ENCODE measurements around the gene H6PD. TPM values are rescaled to one million over a fixed set of nuclear protein-coding genes. Genes with fewer than 3 reads are reported as not detected.

The H6PD gene
- total RNA-seq, 1 donor from 2014 or later = 36.2 TPM

GRCh38 chr1:9281908-9282695 lies 47.5 kb downstream of the H6PD start:
- Mint-ChIP-seq H3K4me3 (ENCODE audit: low read depth) (no peak overlapping the region), H3K27me3 (peaks cover 5% of the 10 kb centered on the region), H3K9me3 (ENCODE audit: low read depth) (peaks cover 9% of the 10 kb centered on the region), H3K27ac (no peak overlapping the region), H3K4me1 (ENCODE audit: low read depth) (peaks cover 15% of the 10 kb centered on the region), H3K36me3 (ENCODE audit: insufficient read depth) (peaks cover 1% of the 10 kb centered on the region)
- no peak for TF ChIP-seq CTCF (IDR thresholded peaks at IDR 0.05; ENCODE audit: unreplicated experiment)
- no peak for DNase-seq (ENCODE audit: low spot score, unreplicated experiment)

- DNase-seq (ENCODE audit: low spot score, unreplicated experiment) = no peak
- peaks cover 9% of the 10 kb centered on the region for H3K9me3 Mint-ChIP-seq (ENCODE audit: low read depth)
- no peak for TF ChIP-seq CTCF (IDR thresholded peaks at IDR 0.05; ENCODE audit: unreplicated experiment)
- H3K27me3 Mint-ChIP-seq = peaks cover 5% of the 10 kb centered on the region
- no peak overlapping the region for H3K27ac Mint-ChIP-seq
- H3K4me3 Mint-ChIP-seq (ENCODE audit: low read depth) = no peak overlapping the region
- peaks cover 15% of the 10 kb centered on the region for H3K4me1 Mint-ChIP-seq (ENCODE audit: low read depth)
- H3K36me3 Mint-ChIP-seq (ENCODE audit: insufficient read depth) = peaks cover 1% of the 10 kb centered on the region
Observed at GRCh38 chr1:9282696-9282955, 48.1 kb downstream of the H6PD start.

GRCh38 chr1:9284061-9284460 lies 49.5 kb downstream of the H6PD start:
- H3K27me3 Mint-ChIP-seq = peaks cover 5% of the 10 kb centered on the region
- TF ChIP-seq CTCF (IDR thresholded peaks at IDR 0.05; ENCODE audit: unreplicated experiment) = no peak
- no peak overlapping the region for H3K27ac Mint-ChIP-seq
- peaks cover 13% of the 10 kb centered on the region for H3K9me3 Mint-ChIP-seq (ENCODE audit: low read depth)
- no peak overlapping the region for H3K4me3 Mint-ChIP-seq (ENCODE audit: low read depth)
- peaks cover 3% of the 10 kb centered on the region for H3K36me3 Mint-ChIP-seq (ENCODE audit: insufficient read depth)
- DNase-seq (ENCODE audit: low spot score, unreplicated experiment) = no peak
- peaks cover 11% of the 10 kb centered on the region for H3K4me1 Mint-ChIP-seq (ENCODE audit: low read depth)

GRCh38 chr1:9286556-9286955 lies 52.0 kb downstream of the H6PD start:
- Mint-ChIP-seq H3K27ac (no peak overlapping the region), H3K9me3 (ENCODE audit: low read depth) (peaks cover 14% of the 10 kb centered on the region), H3K4me3 (ENCODE audit: low read depth) (no peak overlapping the region), H3K36me3 (ENCODE audit: insufficient read depth) (peaks cover 3% of the 10 kb centered on the region), H3K27me3 (peaks cover 3% of the 10 kb centered on the region), H3K4me1 (ENCODE audit: low read depth) (no peaks in the 10 kb centered on the region)
- TF ChIP-seq CTCF (IDR thresholded peaks at IDR 0.05; ENCODE audit: unreplicated experiment) = no peak
- no peak for DNase-seq (ENCODE audit: low spot score, unreplicated experiment)

- H3K4me1 Mint-ChIP-seq (ENCODE audit: low read depth) = no peaks in the 10 kb centered on the region
- H3K36me3 Mint-ChIP-seq (ENCODE audit: insufficient read depth) = peaks cover 3% of the 10 kb centered on the region
- DNase-seq (ENCODE audit: low spot score, unreplicated experiment) = peak; percentile 44
Observed at GRCh38 chr1:9289090-9289534, 54.5 kb downstream of the H6PD start.

More at GRCh38 chr1:9289090-9289534, 54.5 kb downstream of the H6PD start:
- H3K27ac Mint-ChIP-seq = no peak overlapping the region
- H3K9me3 Mint-ChIP-seq (ENCODE audit: low read depth) = peaks cover 14% of the 10 kb centered on the region
- H3K4me3 Mint-ChIP-seq (ENCODE audit: low read depth) = no peak overlapping the region
- H3K27me3 Mint-ChIP-seq = peaks cover 7% of the 10 kb centered on the region
- TF ChIP-seq CTCF (IDR thresholded peaks at IDR 0.05; ENCODE audit: unreplicated experiment) = peak; percentile 87
